OCI-LY1 (cell line): ENCODE results near the gene CEBPB.

Experiments
- EZH2 ChIP-seq: fragments of 200-600 bp; sonication (generic), shearing (Covaris generic); IDR thresholded peaks from 2 replicates; pipeline ENCODE4 v1.8.0; 2017; ENCODE audit warnings: borderline replicate concordance, mixed run types, mild to moderate bottlenecking, antibody characterized with exemption, low read length, moderate library complexity, mixed read lengths
- TF ChIP-seq, protein P1 (sequence below): fragments of 200-600 bp; sonication (generic), shearing (Covaris generic); IDR thresholded peaks from 2 replicates; pipeline ENCODE4 v1.5.1; 2017; ENCODE audit warnings: mild to moderate bottlenecking, antibody characterized with exemption, low read length, moderate library complexity, mixed read lengths

DNA sequence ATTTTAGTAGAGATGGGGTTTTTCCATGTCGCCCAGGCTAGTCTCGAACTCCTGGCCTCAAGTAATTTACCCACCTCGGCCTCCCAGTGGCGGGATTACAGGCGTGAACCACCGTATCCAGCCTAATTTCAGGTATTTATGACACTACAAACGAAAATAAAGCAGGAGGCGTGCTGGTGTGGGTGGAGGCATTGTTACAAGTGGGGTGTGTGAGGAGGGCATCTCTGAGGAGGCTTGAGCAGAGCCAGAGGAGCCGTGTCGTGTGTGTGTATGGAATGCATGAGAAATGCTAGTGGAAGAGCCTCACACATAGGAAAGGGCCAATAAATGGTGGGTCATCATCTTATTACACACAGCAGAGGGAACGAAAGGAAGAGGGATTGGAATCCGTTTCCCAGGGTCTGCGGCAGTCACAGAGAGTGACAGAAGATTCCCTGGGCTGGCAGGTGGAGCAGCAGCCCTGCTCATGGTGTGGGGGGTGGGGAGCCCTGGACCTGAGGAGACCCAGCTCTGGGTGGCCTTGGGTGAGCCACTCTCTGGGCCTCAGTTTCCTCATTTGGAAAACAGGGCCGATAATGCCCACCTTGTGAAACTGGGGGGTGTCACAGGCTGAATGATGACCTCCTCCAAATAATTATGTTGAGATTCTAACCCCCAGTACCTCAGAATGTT lies 19.9 kb upstream of the CEBPB start:
- TF ChIP-seq EZH2 = no peak
- TF ChIP-seq, protein P1, sequence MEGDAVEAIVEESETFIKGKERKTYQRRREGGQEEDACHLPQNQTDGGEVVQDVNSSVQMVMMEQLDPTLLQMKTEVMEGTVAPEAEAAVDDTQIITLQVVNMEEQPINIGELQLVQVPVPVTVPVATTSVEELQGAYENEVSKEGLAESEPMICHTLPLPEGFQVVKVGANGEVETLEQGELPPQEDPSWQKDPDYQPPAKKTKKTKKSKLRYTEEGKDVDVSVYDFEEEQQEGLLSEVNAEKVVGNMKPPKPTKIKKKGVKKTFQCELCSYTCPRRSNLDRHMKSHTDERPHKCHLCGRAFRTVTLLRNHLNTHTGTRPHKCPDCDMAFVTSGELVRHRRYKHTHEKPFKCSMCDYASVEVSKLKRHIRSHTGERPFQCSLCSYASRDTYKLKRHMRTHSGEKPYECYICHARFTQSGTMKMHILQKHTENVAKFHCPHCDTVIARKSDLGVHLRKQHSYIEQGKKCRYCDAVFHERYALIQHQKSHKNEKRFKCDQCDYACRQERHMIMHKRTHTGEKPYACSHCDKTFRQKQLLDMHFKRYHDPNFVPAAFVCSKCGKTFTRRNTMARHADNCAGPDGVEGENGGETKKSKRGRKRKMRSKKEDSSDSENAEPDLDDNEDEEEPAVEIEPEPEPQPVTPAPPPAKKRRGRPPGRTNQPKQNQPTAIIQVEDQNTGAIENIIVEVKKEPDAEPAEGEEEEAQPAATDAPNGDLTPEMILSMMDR = no peak
